Activated B cell treated with CpG ODN at 0.5 μM for 24 hours (primary cell): Measurements from ENCODE around the gene NBR1. TPM values are rescaled to one million over a fixed set of nuclear protein-coding genes. Genes with fewer than 3 reads are reported as not detected.
"Not testable (repeated sequence)": the region's sequence is repeated elsewhere in the genome, so short reads cannot be mapped to it uniquely, and the experiment has no call there.

Source experiments
- ATAC-seq: fragments of 200-7000 bp; cut with Tn5 transposase; one replicate; pipeline ENCODE4 v1.10.0; 2021; ENCODE audit warnings: low read depth, mild to moderate bottlenecking, moderate library complexity
- CTCF ChIA-PET: fragments of 350-600 bp; sonication (Branson Sonifier 250); formaldehyde crosslinking; loops from one replicate; lab custom pipeline; 2021; ENCODE audit warnings: antibody characterized with exemption; lab: Charles Lee
- POLR2A ChIA-PET: fragments of 350-600 bp; sonication (Branson Sonifier 250); formaldehyde crosslinking; loops from one replicate; lab custom pipeline; 2021; ENCODE audit warnings: antibody characterized with exemption; lab: Charles Lee
- DNase-seq: peaks from one replicate; pipeline ENCODE4 v3.0.0; 2022
- H3K27ac Mint-ChIP-seq: one replicate; pipeline ENCODE4 v1.8.0; 2020; ENCODE audit warnings: mixed read lengths
- H3K27me3 Mint-ChIP-seq: one replicate; pipeline ENCODE4 v1.8.0; 2021; ENCODE audit warnings: mixed read lengths
- H3K36me3 Mint-ChIP-seq: one replicate; pipeline ENCODE4 v1.8.0; 2021; ENCODE audit warnings: low read depth, mixed read lengths
- H3K4me1 Mint-ChIP-seq: one replicate; pipeline ENCODE4 v1.8.0; 2021; ENCODE audit warnings: mixed read lengths
- H3K4me3 Mint-ChIP-seq: one replicate; pipeline ENCODE4 v1.8.0; 2020; ENCODE audit warnings: mild to moderate bottlenecking, mixed read lengths
- H3K9me3 Mint-ChIP-seq: one replicate; pipeline ENCODE4 v1.8.0; 2020; ENCODE audit warnings: mixed read lengths
- intact Hi-C: fragments of 100-400 bp; cut with micrococcal nuclease; formaldehyde crosslinking; loops from one replicate; pipeline ENCODE4 v1.15.1; 2024
- total RNA-seq: library from RNA; stranded (reverse); gene quantifications from 2 replicates; pipeline ENCODE4 v1.2.3, GENCODE V29; 2022
- TF ChIP-seq, protein P1 (sequence below): fragments of 200-600 bp; IDR thresholded peaks from one replicate; pipeline ENCODE4 v1.8.0; 2022; ENCODE audit warnings: antibody characterized with exemption, mild to moderate bottlenecking

The NBR1 gene
- total RNA-seq, 1 donor from 2014 or later = 44.8 TPM

- H3K27me3 Mint-ChIP-seq = no peaks in the 10 kb centered on the region
- intact Hi-C loops = no loop called here
- POLR2A ChIA-PET = no interaction called here
Observed at GRCh38 chr17:43140396-43141332, 30.4 kb upstream of the NBR1 start.

GRCh38 chr17:43142153-43142552 is 28.9 kb upstream of the NBR1 start:
- POLR2A ChIA-PET = no interaction called here
- Mint-ChIP-seq H3K36me3 (peaks cover 21% of the 10 kb centered on the region), H3K4me1 (no peaks in the 10 kb centered on the region), H3K4me3 (no peak overlapping the region), H3K9me3 (no peaks in the 10 kb centered on the region), H3K27me3 (no peaks in the 10 kb centered on the region), H3K27ac (no peak overlapping the region)
- TF ChIP-seq, protein P1, sequence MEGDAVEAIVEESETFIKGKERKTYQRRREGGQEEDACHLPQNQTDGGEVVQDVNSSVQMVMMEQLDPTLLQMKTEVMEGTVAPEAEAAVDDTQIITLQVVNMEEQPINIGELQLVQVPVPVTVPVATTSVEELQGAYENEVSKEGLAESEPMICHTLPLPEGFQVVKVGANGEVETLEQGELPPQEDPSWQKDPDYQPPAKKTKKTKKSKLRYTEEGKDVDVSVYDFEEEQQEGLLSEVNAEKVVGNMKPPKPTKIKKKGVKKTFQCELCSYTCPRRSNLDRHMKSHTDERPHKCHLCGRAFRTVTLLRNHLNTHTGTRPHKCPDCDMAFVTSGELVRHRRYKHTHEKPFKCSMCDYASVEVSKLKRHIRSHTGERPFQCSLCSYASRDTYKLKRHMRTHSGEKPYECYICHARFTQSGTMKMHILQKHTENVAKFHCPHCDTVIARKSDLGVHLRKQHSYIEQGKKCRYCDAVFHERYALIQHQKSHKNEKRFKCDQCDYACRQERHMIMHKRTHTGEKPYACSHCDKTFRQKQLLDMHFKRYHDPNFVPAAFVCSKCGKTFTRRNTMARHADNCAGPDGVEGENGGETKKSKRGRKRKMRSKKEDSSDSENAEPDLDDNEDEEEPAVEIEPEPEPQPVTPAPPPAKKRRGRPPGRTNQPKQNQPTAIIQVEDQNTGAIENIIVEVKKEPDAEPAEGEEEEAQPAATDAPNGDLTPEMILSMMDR = no peak
- DNase-seq (no peak), ATAC-seq (no peak)
- intact Hi-C loops = no loop called here
- CTCF ChIA-PET = no interaction called here

More at GRCh38 chr17:43140396-43141332, 30.4 kb upstream of the NBR1 start:
- no peak overlapping the region for H3K27ac Mint-ChIP-seq
- peaks cover 10% of the 10 kb centered on the region for H3K4me1 Mint-ChIP-seq
- no peak overlapping the region for H3K4me3 Mint-ChIP-seq
- TF ChIP-seq, protein P1 = no peak
- no peak for DNase-seq
- peaks cover 21% of the 10 kb centered on the region for H3K36me3 Mint-ChIP-seq
- no peak for ATAC-seq
- CTCF ChIA-PET = no interaction called here
- no peaks in the 10 kb centered on the region for H3K9me3 Mint-ChIP-seq

DNA sequence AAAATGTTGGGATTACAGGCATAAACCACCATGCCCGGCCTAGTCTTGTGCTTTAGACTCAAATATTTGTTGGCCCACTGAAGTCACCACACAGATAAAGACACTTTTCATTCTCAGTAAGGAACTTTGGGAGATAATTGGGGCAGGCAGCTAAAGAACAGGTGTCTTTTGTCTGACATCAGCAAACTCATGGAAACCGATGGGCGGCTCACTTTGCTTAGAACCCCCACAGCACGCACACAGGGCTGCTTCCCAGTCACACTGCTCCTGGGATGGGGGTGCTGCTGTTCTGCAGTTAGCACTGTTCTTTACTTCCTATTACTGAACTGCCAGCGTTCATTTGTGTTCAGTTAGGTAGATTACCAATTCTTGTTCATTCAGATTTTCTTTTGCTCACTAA is 27.8 kb upstream of the NBR1 start:
- Mint-ChIP-seq H3K9me3 (no peaks in the 10 kb centered on the region), H3K4me3 (no peak overlapping the region), H3K4me1 (no peaks in the 10 kb centered on the region), H3K36me3 (peaks cover 22% of the 10 kb centered on the region), H3K27ac (no peak overlapping the region), H3K27me3 (no peaks in the 10 kb centered on the region)
- ATAC-seq (no peak), DNase-seq (no peak)
- intact Hi-C loops = no loop called here
- ChIA-PET CTCF (no interaction called here), POLR2A (no interaction called here)
- TF ChIP-seq, protein P1 = no peak

GRCh38 chr17:43146649-43147048 is 24.4 kb upstream of the NBR1 start:
- TF ChIP-seq, protein P1 = no peak
- POLR2A ChIA-PET = interaction anchor here (0.7 kb wide), 1 partner anchor 139 kb away, joined by 9 read pairs; no protein-coding TSS in a partner anchor
- Mint-ChIP-seq H3K36me3 (peaks cover 16% of the 10 kb centered on the region), H3K27me3 (no peaks in the 10 kb centered on the region), H3K4me3 (no peak overlapping the region), H3K9me3 (no peaks in the 10 kb centered on the region), H3K27ac (no peak overlapping the region), H3K4me1 (no peaks in the 10 kb centered on the region)
- CTCF ChIA-PET = no interaction called here
- no peak for DNase-seq
- no peak for ATAC-seq
- intact Hi-C loops = no loop called here

DNA sequence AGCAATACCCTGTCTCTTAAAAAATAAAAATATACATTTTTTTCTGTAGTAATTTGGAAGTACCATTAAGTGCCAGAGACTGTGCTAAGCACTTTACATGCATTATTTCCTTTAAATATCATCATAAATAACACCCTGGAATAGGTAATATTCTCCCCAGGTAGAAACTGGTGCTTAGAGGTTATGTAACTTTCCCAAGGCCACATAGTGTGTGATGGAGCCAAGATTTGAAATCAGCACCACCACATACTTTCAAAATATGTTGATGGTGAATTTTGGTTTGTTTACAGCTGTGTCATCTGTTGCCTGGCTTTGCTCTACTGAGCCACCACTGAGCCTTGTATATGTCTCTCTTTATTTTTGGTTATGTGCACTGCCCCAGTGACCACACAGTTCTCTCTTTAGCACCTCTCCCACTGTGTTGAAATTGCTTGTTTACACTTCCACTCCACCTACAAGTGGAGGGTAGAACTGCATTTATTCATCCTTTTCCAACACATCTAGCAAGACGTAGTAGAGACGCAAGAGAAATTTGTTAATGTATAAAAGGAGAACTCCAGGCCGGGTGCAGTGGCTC is 19.0 kb upstream of the NBR1 start:
- TF ChIP-seq, protein P1 = no peak
- peaks cover 7% of the 10 kb centered on the region for H3K9me3 Mint-ChIP-seq
- DNase-seq = no peak
- intact Hi-C loops = no loop called here
- no peak for ATAC-seq
- ChIA-PET CTCF (no interaction called here), POLR2A (interaction anchor here (1.4 kb wide), 1 partner anchor 164 kb away, joined by 13 read pairs; no protein-coding TSS in a partner anchor)
- H3K4me1 Mint-ChIP-seq = no peaks in the 10 kb centered on the region
- no peak overlapping the region for H3K27ac Mint-ChIP-seq
- H3K36me3 Mint-ChIP-seq = peaks cover 13% of the 10 kb centered on the region
- H3K27me3 Mint-ChIP-seq = no peaks in the 10 kb centered on the region
- no peak overlapping the region for H3K4me3 Mint-ChIP-seq

DNA sequence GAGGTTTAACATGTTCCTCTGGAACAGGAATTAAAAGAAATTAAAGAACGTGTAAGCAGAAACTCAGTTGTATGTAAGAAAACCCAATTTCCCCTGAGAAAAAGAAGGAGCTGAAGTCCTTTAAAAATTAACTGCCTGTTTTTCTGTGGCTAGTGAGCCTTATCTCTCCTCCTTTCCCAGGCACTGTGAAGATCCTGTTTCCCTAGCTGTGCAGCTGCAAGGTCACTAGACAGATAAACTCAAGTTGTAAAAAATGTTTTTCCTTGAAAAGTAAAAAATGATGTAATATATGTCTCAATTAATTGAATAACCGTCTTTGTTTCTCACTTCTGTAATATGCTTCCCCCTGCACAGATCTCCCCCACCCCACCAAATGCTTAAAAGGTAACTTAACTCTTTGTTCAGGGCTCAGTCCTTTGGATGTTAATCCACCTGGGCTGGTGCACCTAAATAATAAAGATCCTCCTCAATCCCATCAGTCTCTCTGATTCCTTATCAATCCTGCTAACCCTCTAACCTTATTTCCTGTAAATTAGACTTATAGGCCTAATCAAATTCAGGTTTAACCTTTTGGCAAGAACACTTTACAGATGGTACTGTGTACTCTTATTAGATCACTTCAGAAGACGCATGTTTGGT is 17.7 kb upstream of the NBR1 start:
- H3K27me3 Mint-ChIP-seq, H3K4me1 Mint-ChIP-seq, CTCF ChIA-PET, H3K27ac Mint-ChIP-seq, ATAC-seq, H3K9me3 Mint-ChIP-seq, H3K4me3 Mint-ChIP-seq, DNase-seq, intact Hi-C loops: not testable (repeated sequence)
- POLR2A ChIA-PET = interaction anchor here (0.6 to 1.4 kb wide), 3 partner anchors 58 to 163 kb away, joined by 3 to 13 read pairs (median 3); partner anchors contain the start of gene TMEM106A
- H3K36me3 Mint-ChIP-seq = peaks cover 13% of the 10 kb centered on the region
